GM20000 (cell line): ENCODE data around the gene NOL3.

Experiments used
- DNase-seq: peaks from one replicate; pipeline ENCODE4 v3.0.0; 2012; ENCODE audit warnings: low spot score
- TF ChIP-seq, protein P1 (sequence below): IDR thresholded peaks from 2 replicates; pipeline ENCODE4 v1.5.1; 2012; ENCODE audit warnings: mild to moderate bottlenecking, control low read depth; ENCODE audit errors: extremely low read depth, missing control alignments

The NOL3 gene

DNA sequence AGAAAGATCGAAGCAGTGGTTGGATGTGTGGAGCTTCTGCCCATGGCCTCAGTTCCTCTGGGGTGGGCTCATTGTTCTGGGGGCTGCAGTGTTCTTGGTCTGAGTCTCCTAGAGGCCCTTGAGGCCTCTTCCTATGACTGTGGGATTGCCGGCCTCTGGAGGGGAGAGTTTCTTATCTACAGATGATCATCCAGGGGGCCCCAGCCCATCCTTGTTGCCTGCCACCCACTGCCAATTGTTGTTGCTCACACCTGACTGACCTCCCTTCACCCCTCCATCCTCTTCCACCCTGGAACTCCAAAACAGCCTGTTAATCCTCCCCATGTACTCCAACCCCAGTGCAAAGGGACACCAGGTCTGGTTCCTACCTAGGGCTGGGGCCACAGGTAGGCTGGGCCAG, 25.4 kb upstream of the NOL3 start:
- TF ChIP-seq, protein P1, sequence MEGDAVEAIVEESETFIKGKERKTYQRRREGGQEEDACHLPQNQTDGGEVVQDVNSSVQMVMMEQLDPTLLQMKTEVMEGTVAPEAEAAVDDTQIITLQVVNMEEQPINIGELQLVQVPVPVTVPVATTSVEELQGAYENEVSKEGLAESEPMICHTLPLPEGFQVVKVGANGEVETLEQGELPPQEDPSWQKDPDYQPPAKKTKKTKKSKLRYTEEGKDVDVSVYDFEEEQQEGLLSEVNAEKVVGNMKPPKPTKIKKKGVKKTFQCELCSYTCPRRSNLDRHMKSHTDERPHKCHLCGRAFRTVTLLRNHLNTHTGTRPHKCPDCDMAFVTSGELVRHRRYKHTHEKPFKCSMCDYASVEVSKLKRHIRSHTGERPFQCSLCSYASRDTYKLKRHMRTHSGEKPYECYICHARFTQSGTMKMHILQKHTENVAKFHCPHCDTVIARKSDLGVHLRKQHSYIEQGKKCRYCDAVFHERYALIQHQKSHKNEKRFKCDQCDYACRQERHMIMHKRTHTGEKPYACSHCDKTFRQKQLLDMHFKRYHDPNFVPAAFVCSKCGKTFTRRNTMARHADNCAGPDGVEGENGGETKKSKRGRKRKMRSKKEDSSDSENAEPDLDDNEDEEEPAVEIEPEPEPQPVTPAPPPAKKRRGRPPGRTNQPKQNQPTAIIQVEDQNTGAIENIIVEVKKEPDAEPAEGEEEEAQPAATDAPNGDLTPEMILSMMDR, result no peak
- no peak for DNase-seq

DNA sequence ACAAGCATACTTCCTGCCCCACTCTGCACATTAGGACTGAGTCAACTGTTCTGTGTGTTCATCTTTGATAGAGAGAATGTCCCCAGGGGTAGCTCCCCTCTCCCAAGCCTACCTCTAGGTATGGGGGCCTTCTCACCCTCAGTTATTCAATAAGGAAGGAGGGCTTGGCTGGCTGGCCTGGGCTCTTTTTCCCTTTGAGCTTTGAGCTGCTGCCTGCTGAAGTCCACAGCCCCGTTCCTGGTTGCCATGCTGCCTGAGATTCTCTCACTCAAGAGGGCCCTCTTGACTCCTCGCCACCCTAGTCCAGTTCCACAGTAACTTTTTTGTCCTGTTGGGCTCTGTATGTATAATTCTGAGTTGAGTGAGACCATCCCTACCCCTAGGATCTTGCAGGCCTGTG, 24.6 kb upstream of the NOL3 start:
- TF ChIP-seq, protein P1, result no peak
- no peak for DNase-seq

DNA sequence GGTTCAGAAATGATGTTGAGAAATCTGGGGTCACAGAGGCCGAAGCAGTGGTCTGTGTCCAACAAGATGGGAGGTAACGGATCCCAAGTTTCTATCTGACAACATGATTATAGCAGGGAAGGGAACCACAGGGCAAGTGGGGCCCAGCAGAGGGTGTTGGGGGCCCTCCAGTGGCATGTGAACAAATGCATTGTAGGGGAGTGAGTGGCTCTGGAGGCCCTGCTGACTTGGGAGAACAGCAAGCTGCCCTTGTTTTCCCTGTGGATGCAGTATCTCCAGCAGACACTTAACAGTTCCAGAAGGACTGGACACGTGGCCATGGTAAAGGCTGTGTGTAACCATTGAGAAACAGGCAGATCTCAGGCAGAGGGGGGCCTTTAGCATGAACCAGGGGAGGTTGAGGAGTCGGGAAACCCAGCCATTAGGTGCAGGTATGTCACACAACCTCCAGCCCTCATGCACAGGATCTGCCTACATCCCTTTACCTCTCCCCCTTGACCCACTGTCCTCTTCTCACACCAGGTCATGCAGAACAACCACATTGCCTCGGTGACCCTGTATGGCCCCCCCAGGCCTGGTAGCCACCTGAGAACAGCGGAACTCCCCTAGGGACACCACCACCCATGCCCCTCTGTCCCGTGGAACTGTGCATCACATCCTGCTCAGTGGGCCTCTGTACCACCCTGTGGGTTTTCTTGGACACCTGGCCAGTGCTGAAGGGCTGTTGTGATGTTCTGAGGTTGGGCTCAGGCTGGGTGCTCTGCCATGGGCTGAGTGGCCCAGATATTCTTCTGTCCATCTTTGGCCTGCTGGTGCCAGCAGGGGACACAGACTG, 23.6 kb upstream of the NOL3 start:
- DNase-seq, result no peak
- TF ChIP-seq, protein P1, result no peak

DNA sequence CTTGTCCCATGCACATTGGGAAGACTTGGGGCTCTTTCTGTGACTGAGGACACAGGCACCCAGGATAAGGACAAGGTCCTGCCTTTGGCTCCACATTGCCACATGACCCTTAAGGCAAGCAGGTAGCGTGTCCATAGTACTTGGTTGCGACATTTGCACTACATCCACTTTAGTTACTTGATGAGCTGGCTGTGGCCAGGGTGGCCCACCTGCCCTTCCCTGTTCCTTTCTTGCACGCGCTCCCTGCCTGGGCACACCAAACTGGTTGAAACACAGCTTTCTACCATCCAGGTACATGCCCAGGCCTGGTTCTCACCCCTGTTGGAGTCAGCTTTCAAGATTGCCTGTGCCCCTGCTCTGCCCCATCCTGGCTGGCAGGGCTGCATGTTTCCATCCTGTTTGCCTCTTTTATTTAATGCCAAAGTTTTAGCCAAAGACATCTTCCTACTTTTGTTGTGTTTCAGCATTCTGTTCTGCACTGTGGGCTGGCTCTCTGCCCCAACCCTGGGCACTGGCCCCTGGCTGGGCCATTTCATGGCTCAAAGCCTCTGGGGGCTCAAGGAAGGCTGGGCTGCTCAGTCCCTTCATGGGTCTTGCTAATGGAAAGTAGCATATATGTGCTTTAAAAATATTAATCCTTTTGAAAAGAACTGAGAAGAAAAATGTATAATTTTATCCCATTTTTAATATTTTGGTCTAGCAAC, 22.7 kb upstream of the NOL3 start:
- DNase-seq, result no peak
- TF ChIP-seq, protein P1, result no peak

DNA sequence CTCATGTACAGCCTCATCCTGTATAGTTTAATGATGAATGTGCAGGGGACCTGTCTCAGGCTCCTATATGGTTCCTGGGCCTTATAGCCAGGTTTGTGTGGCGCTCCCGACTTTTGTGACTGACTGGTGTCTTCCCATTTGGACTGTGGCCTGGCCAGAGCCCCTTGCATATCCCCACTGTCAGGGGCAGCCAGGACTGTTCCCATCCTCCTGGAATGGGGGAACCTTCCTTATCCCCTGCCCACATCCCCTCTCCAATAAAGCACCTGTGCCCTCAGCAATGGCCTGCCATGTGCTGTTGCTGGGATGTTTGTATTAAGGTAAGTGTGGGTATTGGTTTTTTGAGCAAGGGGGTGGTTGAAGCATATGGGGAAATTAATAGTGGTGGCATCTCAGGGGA, 22.1 kb upstream of the NOL3 start:
- TF ChIP-seq, protein P1, result no peak
- no peak for DNase-seq

DNA sequence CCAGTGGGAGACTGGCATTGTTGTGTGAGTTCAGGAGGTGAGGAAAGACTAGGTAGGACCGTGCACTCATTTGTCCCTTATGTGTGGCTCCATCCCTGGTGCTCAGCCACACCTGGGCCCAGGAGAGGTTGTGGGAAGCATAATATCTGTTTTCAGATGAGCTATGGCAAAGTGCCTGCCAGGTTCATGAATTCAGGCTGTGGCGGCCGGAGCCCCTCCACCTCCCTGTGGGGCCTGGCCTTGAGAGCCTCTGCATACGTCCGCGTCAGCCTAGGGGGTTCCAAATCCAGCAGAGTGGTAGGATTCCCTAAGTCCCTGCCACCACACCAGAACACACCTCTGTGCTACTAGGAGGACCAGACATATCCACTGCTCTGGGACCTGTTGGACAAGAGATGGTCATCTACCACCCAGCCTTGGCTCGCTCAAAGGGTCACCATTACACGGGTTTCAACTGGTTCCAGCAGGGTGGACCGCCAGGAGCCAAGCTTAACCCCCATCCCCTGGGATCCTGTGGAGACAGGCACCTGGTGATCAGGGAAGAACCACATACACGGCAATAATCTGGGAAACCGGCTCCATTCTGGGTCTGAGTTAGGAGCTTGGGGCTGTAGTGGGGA, 21.6 kb upstream of the NOL3 start:
- DNase-seq, result no peak
- TF ChIP-seq, protein P1, result no peak
